IMR-90 (cell line): ENCODE measurements around the gene DRICH1. TPM values are rescaled to one million over a fixed set of nuclear protein-coding genes. Genes with fewer than 3 reads are reported as not detected.

Source experiments
- ATAC-seq: fragments of 200-7000 bp; cut with Tn5 transposase; 2 replicates; pipeline ENCODE4 v1.9.1; 2020; ENCODE audit warnings: low read depth, mild to moderate bottlenecking, moderate library complexity
- BruUV-seq: library from RNA; stranded (reverse); fragments of 400-500 nt; replicated peaks from 2 replicates; lab custom pipeline; 2021; lab: Mats Ljungman, UMichigan
- CTCF ChIA-PET: fragments of 300-600 bp; formaldehyde crosslinking; extraction: SDS; loops from one replicate; lab custom pipeline; 2021; ENCODE audit warnings: antibody characterized with exemption; lab: Yijun Ruan, JAX
- POLR2A ChIA-PET: fragments of 300-600 bp; sonication (Branson Sonifier 250); formaldehyde crosslinking; loops from one replicate; lab custom pipeline; 2022; ENCODE audit warnings: antibody characterized with exemption; ENCODE audit not compliant: unreplicated experiment; lab: Charles Lee
- DNase-seq: peaks from one replicate; pipeline ENCODE4 v3.0.0; 2013
- H2AFZ ChIP-seq: replicated peaks from 2 replicates; pipeline ENCODE3; 2013; ENCODE audit warnings: low read length, mild to moderate bottlenecking; ENCODE audit not compliant: poor library complexity
- H2AK5ac ChIP-seq: 2 replicates; pipeline ENCODE4 v1.6.1; 2013; ENCODE audit warnings: low read depth, low read length, inconsistent platforms
- H2AK9ac ChIP-seq: replicated peaks from 2 replicates; pipeline ENCODE3; 2013; ENCODE audit warnings: mild to moderate bottlenecking, low read depth, low read length, moderate library complexity; ENCODE audit not compliant: poor library complexity
- H2BK120ac ChIP-seq: 2 replicates; pipeline ENCODE4 v1.6.1; 2013; ENCODE audit warnings: low read depth, low read length, inconsistent platforms
- H2BK15ac ChIP-seq: 3 replicates; pipeline ENCODE4 v1.6.1; 2013; ENCODE audit warnings: low read depth, low read length, inconsistent platforms
- H2BK20ac ChIP-seq: 2 replicates; pipeline ENCODE4 v1.6.1; 2013; ENCODE audit warnings: low read depth, mild to moderate bottlenecking, inconsistent platforms, low read length, moderate library complexity
- H2BK5ac ChIP-seq: 2 replicates; pipeline ENCODE4 v1.6.1; 2013; ENCODE audit warnings: mild to moderate bottlenecking, low read depth, low read length, inconsistent platforms; ENCODE audit not compliant: poor library complexity, severe bottlenecking
- H3K14ac ChIP-seq: replicated peaks from 2 replicates; pipeline ENCODE4 v1.6.1; 2013; ENCODE audit warnings: low read depth, low read length, inconsistent platforms
- H3K18ac ChIP-seq: 2 replicates; pipeline ENCODE4 v1.6.1; 2013; ENCODE audit warnings: low read depth, low read length, control low read depth
- H3K23ac ChIP-seq: 2 replicates; pipeline ENCODE4 v1.6.1; 2013; ENCODE audit warnings: low read depth, low read length, inconsistent platforms
- H3K27ac ChIP-seq: 2 replicates; pipeline ENCODE4 v1.5.1; 2013; ENCODE audit warnings: mild to moderate bottlenecking, control low read depth, low read length; ENCODE audit not compliant: insufficient read depth
- H3K27me3 ChIP-seq: 2 replicates; pipeline ENCODE4 v1.6.1; 2013; ENCODE audit warnings: low read length; ENCODE audit not compliant: control insufficient read depth, insufficient read depth
- H3K36me3 ChIP-seq: 2 replicates; pipeline ENCODE4 v1.6.1; 2013; ENCODE audit warnings: low read length, mixed read lengths; ENCODE audit not compliant: control insufficient read depth, insufficient read depth
- H3K4ac ChIP-seq: 2 replicates; pipeline ENCODE4 v1.6.1; 2013; ENCODE audit warnings: low read depth, low read length, inconsistent platforms
- H3K4me1 ChIP-seq: 2 replicates; pipeline ENCODE4 v1.6.1; 2013; ENCODE audit warnings: low read length, mixed read lengths; ENCODE audit not compliant: control insufficient read depth, insufficient read depth
- H3K4me2 ChIP-seq: 2 replicates; pipeline ENCODE4 v1.6.1; 2013; ENCODE audit warnings: low read depth, mild to moderate bottlenecking, control low read depth, low read length, moderate library complexity
- H3K4me3 ChIP-seq: 2 replicates; pipeline ENCODE4 v1.5.1; 2013; ENCODE audit warnings: low read depth, mild to moderate bottlenecking, control low read depth, low read length, moderate library complexity; ENCODE audit not compliant: insufficient read depth
- H3K56ac ChIP-seq: 2 replicates; pipeline ENCODE4 v1.6.1; 2013; ENCODE audit warnings: low read length, inconsistent platforms; ENCODE audit not compliant: insufficient read depth; ENCODE audit errors: extremely low read depth
- H3K79me1 ChIP-seq, 2 experiments: 2 replicates each; pipeline ENCODE4 v1.6.1; 2013; ENCODE audit warnings: low read length in 2 of 2, inconsistent platforms in 1 of 2, low read depth in 1 of 2
- H3K9ac ChIP-seq: 2 replicates; pipeline ENCODE4 v1.6.1; 2013; ENCODE audit warnings: low read depth, low read length, control low read depth
- H3K9me1 ChIP-seq: 2 replicates; pipeline ENCODE4 v1.6.1; 2013; ENCODE audit warnings: low read length, inconsistent platforms; ENCODE audit not compliant: insufficient read depth
- H3K9me3 ChIP-seq: 2 replicates; pipeline ENCODE4 v1.6.1; 2013; ENCODE audit warnings: low read length; ENCODE audit not compliant: control insufficient read depth, insufficient read depth
- H4K20me1 ChIP-seq: 2 replicates; pipeline ENCODE4 v1.6.1; 2013; ENCODE audit warnings: low read length, inconsistent platforms; ENCODE audit not compliant: insufficient read depth
- H4K5ac ChIP-seq: 2 replicates; pipeline ENCODE4 v1.6.1; 2013; ENCODE audit warnings: mild to moderate bottlenecking, low read depth, low read length, control low read depth
- H4K8ac ChIP-seq, 2 experiments: 2 replicates each; pipeline ENCODE4 v1.6.1; 2013; ENCODE audit warnings: low read depth in 2 of 2, low read length in 2 of 2, control low read depth in 1 of 2, inconsistent platforms in 1 of 2
- H4K91ac ChIP-seq: 2 replicates; pipeline ENCODE4 v1.6.1; 2013; ENCODE audit warnings: low read depth, low read length, inconsistent platforms; ENCODE audit not compliant: insufficient read depth
- BHLHE40 ChIP-seq: fragments of 150-350 bp; IDR thresholded peaks from 2 replicates; pipeline ENCODE4 v1.6.1; 2016; ENCODE audit warnings: mild to moderate bottlenecking, low read depth, low read length
- CEBPB ChIP-seq: IDR thresholded peaks from 2 replicates; pipeline ENCODE4 v1.6.1; 2012; ENCODE audit warnings: low read depth, low read length, improper control_type of control experiment
- CHD1 ChIP-seq: IDR thresholded peaks from 2 replicates; pipeline ENCODE4 v1.6.1; 2012; ENCODE audit warnings: low read depth, low read length, improper control_type of control experiment
- FOS ChIP-seq: fragments of 150-350 bp; IDR thresholded peaks from 2 replicates; pipeline ENCODE4 v1.6.1; 2016; ENCODE audit warnings: low read depth, low read length
- MAFK ChIP-seq: IDR thresholded peaks from 2 replicates; pipeline ENCODE4 v1.6.1; 2012; ENCODE audit warnings: low read depth, low read length, improper control_type of control experiment
- MAZ ChIP-seq: IDR thresholded peaks from 2 replicates; pipeline ENCODE4 v1.6.1; 2012; ENCODE audit warnings: low read depth, mild to moderate bottlenecking, low read length, improper control_type of control experiment, moderate library complexity, borderline replicate concordance
- MXI1 ChIP-seq: IDR thresholded peaks from 2 replicates; pipeline ENCODE4 v1.6.1; 2012; ENCODE audit warnings: low read depth, mild to moderate bottlenecking, low read length, moderate library complexity, borderline replicate concordance
- NFE2L2 ChIP-seq: fragments of 150-350 bp; IDR thresholded peaks from 2 replicates; pipeline ENCODE4 v1.6.1; 2016; ENCODE audit warnings: low read depth, mild to moderate bottlenecking, low read length
- POLR2A ChIP-seq: IDR thresholded peaks from 2 replicates; pipeline ENCODE4 v1.6.1; 2012; ENCODE audit warnings: mild to moderate bottlenecking, low read depth, low read length
- RAD21 ChIP-seq: IDR thresholded peaks from 2 replicates; pipeline ENCODE4 v1.6.1; 2012; ENCODE audit warnings: low read length, improper control_type of control experiment
- RCOR1 ChIP-seq: IDR thresholded peaks from 2 replicates; pipeline ENCODE4 v1.6.1; 2012; ENCODE audit warnings: mild to moderate bottlenecking, low read length, improper control_type of control experiment; ENCODE audit not compliant: insufficient replicate concordance
- RFX5 ChIP-seq: IDR thresholded peaks from 2 replicates; pipeline ENCODE4 v1.8.0; 2012; ENCODE audit warnings: low read depth, mild to moderate bottlenecking, low read length, moderate library complexity
- SMC3 ChIP-seq: fragments of 150-350 bp; IDR thresholded peaks from 2 replicates; pipeline ENCODE4 v1.6.1; 2016; ENCODE audit warnings: low read depth, mild to moderate bottlenecking, antibody characterized with exemption, low read length, moderate library complexity
- WGBS, 2 experiments: methylation state at CpG; one replicate each; pipeline versions ENCODE4 v1.1.5 to v1.1.7; 2013; ENCODE audit warnings: missing lambda C conversion rate in 2 of 2; ENCODE audit not compliant: insufficient read length in 1 of 2; ENCODE audit errors: extremely low coverage in 2 of 2; 5-methylcytosine and 5-hydroxymethylcytosine counted together
- dilution Hi-C: fragments of 300-500 bp; cut with HindIII; formaldehyde crosslinking; loops from one replicate; pipeline ENCODE4 v1.14.3; 2018; ENCODE audit warnings: low sequenced_read_pairs; ENCODE audit not compliant: unreplicated experiment
- in situ Hi-C: fragments of 300-500 bp; cut with MboI; formaldehyde crosslinking; loops from 3 replicates; pipeline ENCODE4 v1.14.3; 2019; ENCODE audit warnings: low sequenced_read_pairs, inconsistent platforms, mixed read lengths
- intact Hi-C: fragments of 100-400 bp; cut with micrococcal nuclease; formaldehyde crosslinking; loops from 2 replicates; pipeline ENCODE4 v1.10.0; 2022
- polyA plus RNA-seq, 3 experiments: library from polyadenylated mRNA; depleted of rRNA; stranded (reverse); fragments of >200 nt; gene quantifications; 2 replicates each; pipeline ENCODE4 v1.2.3, GENCODE V29; 2012; ENCODE audit warnings: low replicate concordance in 1 of 3
- total RNA-seq: library from RNA; depleted of rRNA; stranded (reverse); fragments of >200 nt; gene quantifications from 2 replicates; pipeline ENCODE4 v1.2.3, GENCODE V29; 2012
- TF ChIP-seq, protein P1 (sequence below): conservative IDR thresholded peaks from 2 replicates; pipeline ENCODE4 v1.5.1; 2012; ENCODE audit warnings: mild to moderate bottlenecking, low read depth, low read length, improper control_type of control experiment
- TF ChIP-seq, protein P2 (sequence below): fragments of 150-350 bp; IDR thresholded peaks from 2 replicates; pipeline ENCODE4 v1.6.1; 2017; ENCODE audit warnings: mild to moderate bottlenecking, antibody characterized with exemption, low read length, low read depth
- TF ChIP-seq, protein P3 (sequence below): fragments of 150-350 bp; IDR thresholded peaks from 2 replicates; pipeline ENCODE4 v1.6.1; 2016; ENCODE audit warnings: low read depth, mild to moderate bottlenecking, low read length, moderate library complexity, borderline replicate concordance

DRICH1 gene
- total and polyA plus RNA-seq, 2 of the 4 experiments (the other 2 are of a cell fraction) = 0.14 TPM; not detected in 1

DNA sequence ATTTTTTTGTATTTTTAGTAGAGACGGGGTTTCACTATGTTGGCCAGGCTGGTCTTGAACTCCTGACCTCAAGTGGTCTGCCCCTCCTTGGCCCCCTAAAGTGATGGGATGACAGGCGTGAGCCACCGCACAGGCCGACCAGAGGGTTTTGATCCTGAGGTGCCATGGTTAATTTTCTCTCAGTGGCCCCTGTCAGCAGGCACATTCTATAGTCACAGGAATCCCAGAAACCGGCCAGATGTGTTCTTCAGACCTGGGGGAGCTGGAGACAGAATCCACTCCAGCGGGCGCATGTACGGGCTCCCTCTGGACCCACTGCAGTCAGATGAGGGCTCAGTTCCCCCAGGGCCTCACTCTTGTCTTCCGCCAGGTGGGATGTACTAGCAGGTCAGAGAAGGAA is 69.0 kb downstream of the DRICH1 start:
- no peak overlapping the region for H2BK15ac ChIP-seq
- H2AK5ac ChIP-seq = no peak overlapping the region
- no TSS peak for BruUV-seq
- H3K4me2 ChIP-seq = no peak overlapping the region
- no peak overlapping the region for H3K14ac ChIP-seq
- H3K4me3 ChIP-seq = no peak overlapping the region
- no peak overlapping the region for H4K91ac ChIP-seq
- ChIA-PET CTCF (no interaction called here), POLR2A (no interaction called here)
- no peaks in the 10 kb centered on the region for H3K9me1 ChIP-seq
- WGBS, 2 experiments = 90% methylated on average over 2 of the region's 9 CpGs; no CpG with 5 or more reads in 1 of the 2 experiments
- H3K9me3 ChIP-seq = no peaks in the 10 kb centered on the region
- H3K27me3 ChIP-seq = peaks cover 44% of the 10 kb centered on the region
- H3K18ac ChIP-seq = no peak overlapping the region
- in situ Hi-C loops = no loop called here
- no peak overlapping the region for H4K5ac ChIP-seq
- H2BK20ac ChIP-seq = no peak overlapping the region
- no peak overlapping the region for H4K8ac ChIP-seq
- H3K79me1 ChIP-seq = no peaks in the 10 kb centered on the region
- H2AFZ ChIP-seq = no peak overlapping the region
- no peak overlapping the region for H3K56ac ChIP-seq
- no peaks in the 10 kb centered on the region for H3K4me1 ChIP-seq
- no peak overlapping the region for H3K27ac ChIP-seq
- DNase-seq = no peak
- H3K36me3 ChIP-seq = no peaks in the 10 kb centered on the region
- dilution Hi-C loops = no loop called here
- H4K20me1 ChIP-seq = no peaks in the 10 kb centered on the region
- H2BK120ac ChIP-seq = no peak overlapping the region
- no peak overlapping the region for H3K23ac ChIP-seq
- no peak overlapping the region for H2BK5ac ChIP-seq
- intact Hi-C loops = no loop called here
- H3K9ac ChIP-seq = no peak overlapping the region
- H3K4ac ChIP-seq = no peak overlapping the region
- no peak overlapping the region for H2AK9ac ChIP-seq
- TF ChIP-seq MAZ (no peak), NFE2L2 (no peak), RFX5 (no peak), POLR2A (no peak), MXI1 (no peak), BHLHE40 (no peak), RAD21 (no peak), RCOR1 (no peak), SMC3 (no peak), CEBPB (no peak), FOS (no peak), MAFK (no peak), CHD1 (no peak)
- TF ChIP-seq, protein P1, sequence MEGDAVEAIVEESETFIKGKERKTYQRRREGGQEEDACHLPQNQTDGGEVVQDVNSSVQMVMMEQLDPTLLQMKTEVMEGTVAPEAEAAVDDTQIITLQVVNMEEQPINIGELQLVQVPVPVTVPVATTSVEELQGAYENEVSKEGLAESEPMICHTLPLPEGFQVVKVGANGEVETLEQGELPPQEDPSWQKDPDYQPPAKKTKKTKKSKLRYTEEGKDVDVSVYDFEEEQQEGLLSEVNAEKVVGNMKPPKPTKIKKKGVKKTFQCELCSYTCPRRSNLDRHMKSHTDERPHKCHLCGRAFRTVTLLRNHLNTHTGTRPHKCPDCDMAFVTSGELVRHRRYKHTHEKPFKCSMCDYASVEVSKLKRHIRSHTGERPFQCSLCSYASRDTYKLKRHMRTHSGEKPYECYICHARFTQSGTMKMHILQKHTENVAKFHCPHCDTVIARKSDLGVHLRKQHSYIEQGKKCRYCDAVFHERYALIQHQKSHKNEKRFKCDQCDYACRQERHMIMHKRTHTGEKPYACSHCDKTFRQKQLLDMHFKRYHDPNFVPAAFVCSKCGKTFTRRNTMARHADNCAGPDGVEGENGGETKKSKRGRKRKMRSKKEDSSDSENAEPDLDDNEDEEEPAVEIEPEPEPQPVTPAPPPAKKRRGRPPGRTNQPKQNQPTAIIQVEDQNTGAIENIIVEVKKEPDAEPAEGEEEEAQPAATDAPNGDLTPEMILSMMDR = no peak
- TF ChIP-seq, protein P2, sequence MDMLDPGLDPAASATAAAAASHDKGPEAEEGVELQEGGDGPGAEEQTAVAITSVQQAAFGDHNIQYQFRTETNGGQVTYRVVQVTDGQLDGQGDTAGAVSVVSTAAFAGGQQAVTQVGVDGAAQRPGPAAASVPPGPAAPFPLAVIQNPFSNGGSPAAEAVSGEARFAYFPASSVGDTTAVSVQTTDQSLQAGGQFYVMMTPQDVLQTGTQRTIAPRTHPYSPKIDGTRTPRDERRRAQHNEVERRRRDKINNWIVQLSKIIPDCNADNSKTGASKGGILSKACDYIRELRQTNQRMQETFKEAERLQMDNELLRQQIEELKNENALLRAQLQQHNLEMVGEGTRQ = no peak
- TF ChIP-seq, protein P3, sequence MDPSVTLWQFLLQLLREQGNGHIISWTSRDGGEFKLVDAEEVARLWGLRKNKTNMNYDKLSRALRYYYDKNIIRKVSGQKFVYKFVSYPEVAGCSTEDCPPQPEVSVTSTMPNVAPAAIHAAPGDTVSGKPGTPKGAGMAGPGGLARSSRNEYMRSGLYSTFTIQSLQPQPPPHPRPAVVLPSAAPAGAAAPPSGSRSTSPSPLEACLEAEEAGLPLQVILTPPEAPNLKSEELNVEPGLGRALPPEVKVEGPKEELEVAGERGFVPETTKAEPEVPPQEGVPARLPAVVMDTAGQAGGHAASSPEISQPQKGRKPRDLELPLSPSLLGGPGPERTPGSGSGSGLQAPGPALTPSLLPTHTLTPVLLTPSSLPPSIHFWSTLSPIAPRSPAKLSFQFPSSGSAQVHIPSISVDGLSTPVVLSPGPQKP = no peak
- ATAC-seq = no peak
